ENCODE results near the gene PPP1R12C. TPM values are rescaled to one million over a fixed set of nuclear protein-coding genes. Genes with fewer than 3 reads are reported as not detected.

PPP1R12C gene
- total RNA-seq, 1 donor from 2014 or later = 110 TPM

GRCh38 chr19:55044771-55045716 is 72.4 kb downstream of the PPP1R12C start:
- Mint-ChIP-seq H3K36me3 (ENCODE audit: insufficient read depth) (no peaks in the 10 kb centered on the region), H3K9me3 (ENCODE audit: low read depth) (no peaks in the 10 kb centered on the region), H3K27me3 (no peaks in the 10 kb centered on the region), H3K4me3 (ENCODE audit: low read depth) (no peak overlapping the region), H3K4me1 (ENCODE audit: low read depth) (no peaks in the 10 kb centered on the region), H3K27ac (no peak overlapping the region)
- DNase-seq (ENCODE audit: low spot score, unreplicated experiment) = no peak
- TF ChIP-seq CTCF (IDR thresholded peaks at IDR 0.05; ENCODE audit: unreplicated experiment) = no peak

DNA sequence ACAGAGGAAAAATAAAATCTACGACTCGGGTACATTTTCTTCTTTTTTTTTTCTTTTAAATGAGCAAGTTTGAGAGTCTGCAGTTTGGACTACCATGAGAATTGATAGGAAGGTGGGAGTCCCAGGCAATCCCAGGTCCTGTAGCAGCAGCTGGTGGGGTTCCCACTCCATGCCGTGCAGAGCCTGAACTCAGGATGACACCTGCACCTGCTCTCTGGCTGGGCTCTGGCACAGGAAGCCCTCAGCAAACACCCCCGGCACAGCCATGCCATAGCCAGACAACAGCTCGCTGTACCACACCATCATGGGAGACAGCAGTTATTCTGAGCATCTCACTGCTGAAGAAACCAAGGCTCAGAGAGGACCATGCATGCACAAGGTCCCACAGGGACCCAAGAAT is 73.2 kb downstream of the PPP1R12C start:
- Mint-ChIP-seq H3K36me3 (ENCODE audit: insufficient read depth) (no peaks in the 10 kb centered on the region), H3K4me1 (ENCODE audit: low read depth) (no peaks in the 10 kb centered on the region)

DNA sequence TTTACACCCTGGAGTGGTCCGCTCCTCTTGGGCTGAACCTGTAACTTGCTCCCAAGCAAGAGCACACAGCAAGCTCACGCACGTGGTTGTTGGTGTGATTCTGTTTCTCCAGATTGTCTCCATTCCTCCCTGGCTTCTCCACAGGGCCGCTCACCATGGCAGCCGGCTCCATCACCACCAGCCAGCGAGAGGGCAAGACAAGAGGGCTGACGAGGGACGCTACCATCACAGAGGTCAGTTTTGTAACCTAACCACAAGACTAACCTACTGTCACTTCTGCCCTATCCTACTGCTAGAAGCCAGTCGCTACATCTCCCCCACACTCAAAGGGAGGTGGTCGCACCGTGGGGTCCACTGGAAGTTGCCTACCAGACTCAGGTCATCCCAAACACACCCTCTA is 74.7 kb downstream of the PPP1R12C start:
- Mint-ChIP-seq H3K27me3 (no peaks in the 10 kb centered on the region), H3K4me1 (ENCODE audit: low read depth) (no peaks in the 10 kb centered on the region), H3K4me3 (ENCODE audit: low read depth) (no peak overlapping the region), H3K9me3 (ENCODE audit: low read depth) (no peaks in the 10 kb centered on the region), H3K27ac (no peak overlapping the region), H3K36me3 (ENCODE audit: insufficient read depth) (no peaks in the 10 kb centered on the region)
- no peak for DNase-seq (ENCODE audit: low spot score, unreplicated experiment)
- no peak for TF ChIP-seq CTCF (IDR thresholded peaks at IDR 0.05; ENCODE audit: unreplicated experiment)

More for the DNA sequence above, 73.2 kb downstream of the PPP1R12C start:
- Mint-ChIP-seq H3K27me3 (no peaks in the 10 kb centered on the region), H3K9me3 (ENCODE audit: low read depth) (no peaks in the 10 kb centered on the region), H3K27ac (no peak overlapping the region), H3K4me3 (ENCODE audit: low read depth) (no peak overlapping the region)
- DNase-seq (ENCODE audit: low spot score, unreplicated experiment) = no peak
- TF ChIP-seq CTCF (IDR thresholded peaks at IDR 0.05; ENCODE audit: unreplicated experiment) = no peak

- Mint-ChIP-seq H3K4me1 (ENCODE audit: low read depth) (no peaks in the 10 kb centered on the region), H3K27me3 (no peaks in the 10 kb centered on the region), H3K4me3 (ENCODE audit: low read depth) (no peak overlapping the region), H3K36me3 (ENCODE audit: insufficient read depth) (no peaks in the 10 kb centered on the region), H3K27ac (no peak overlapping the region), H3K9me3 (ENCODE audit: low read depth) (no peaks in the 10 kb centered on the region)
- DNase-seq (ENCODE audit: low spot score, unreplicated experiment) = no peak
- no peak for TF ChIP-seq CTCF (IDR thresholded peaks at IDR 0.05; ENCODE audit: unreplicated experiment)
Measured at GRCh38 chr19:55042344-55042678, 75.1 kb downstream of the PPP1R12C start.

GRCh38 chr19:55041627-55042343 is 75.7 kb downstream of the PPP1R12C start:
- no peaks in the 10 kb centered on the region for H3K4me1 Mint-ChIP-seq (ENCODE audit: low read depth)
- H3K27me3 Mint-ChIP-seq = no peaks in the 10 kb centered on the region
- H3K9me3 Mint-ChIP-seq (ENCODE audit: low read depth) = no peaks in the 10 kb centered on the region
- TF ChIP-seq CTCF (IDR thresholded peaks at IDR 0.05; ENCODE audit: unreplicated experiment) = no peak
- H3K27ac Mint-ChIP-seq = no peak overlapping the region
- no peak overlapping the region for H3K4me3 Mint-ChIP-seq (ENCODE audit: low read depth)
- no peak for DNase-seq (ENCODE audit: low spot score, unreplicated experiment)
- no peaks in the 10 kb centered on the region for H3K36me3 Mint-ChIP-seq (ENCODE audit: insufficient read depth)

Measured in progenitor cell of endocrine pancreas (in vitro differentiated cells).